ENCODE measurements around the gene GAL3ST2.
"Not testable (repeated sequence)": the region's sequence is repeated elsewhere in the genome, so short reads cannot be mapped to it uniquely, and the experiment has no call there.

GAL3ST2 gene

DNA sequence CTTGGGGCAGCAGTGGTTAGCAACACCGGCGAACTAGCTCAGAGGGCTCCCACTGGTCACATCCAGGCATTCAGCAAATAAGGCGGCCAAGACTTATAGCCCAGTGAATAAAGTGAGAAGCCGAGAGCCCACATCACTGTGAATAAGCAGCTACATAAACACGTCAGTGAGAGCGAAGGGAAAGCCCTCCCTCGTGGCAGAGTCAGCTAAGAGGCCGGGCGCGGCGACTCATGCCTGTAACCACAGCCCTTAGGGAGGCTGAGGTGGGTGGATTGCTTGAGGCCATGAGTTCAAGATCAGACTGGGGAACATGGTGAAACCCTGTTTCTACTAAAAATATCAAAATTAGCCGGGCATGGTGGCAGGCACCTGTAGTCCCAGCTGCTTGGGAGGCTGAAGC, 37.0 kb upstream of the GAL3ST2 start:
- no peak for TF ChIP-seq EZH2phosphoT487 (IDR thresholded peaks at IDR 0.05; ENCODE audit: borderline replicate concordance, low read length)
- no peak for TF ChIP-seq CTCF (IDR thresholded peaks at IDR 0.05; ENCODE audit: low read depth, low read length, poor library complexity, severe bottlenecking)
- Histone ChIP-seq H3K36me3 (ENCODE audit: control insufficient read depth, low read length) (peaks cover 70% of the 10 kb centered on the region), H3K4me1 (ENCODE audit: control insufficient read depth, low read length) (peaks cover 10% of the 10 kb centered on the region), H3K79me2 (ENCODE audit: control insufficient read depth, low read length) (peaks cover 76% of the 10 kb centered on the region), H3K9me2 (replicated peaks; ENCODE audit: control insufficient read depth, low read length) (no peaks in the 10 kb centered on the region), H3K4me2 (ENCODE audit: low read length) (no peak overlapping the region), H3K9me3 (ENCODE audit: control insufficient read depth, insufficient read depth, low read length) (no peaks in the 10 kb centered on the region), H3K27me3 (ENCODE audit: control insufficient read depth, low read length) (no peaks in the 10 kb centered on the region), H4K20me1 (ENCODE audit: control insufficient read depth, insufficient read depth, low read depth, low read length) (peaks cover 2% of the 10 kb centered on the region; the same call in 1 of the 2 replicates), H3K27ac (ENCODE audit: low read depth, low read length) (no peak overlapping the region), H3K4me3 (ENCODE audit: low read length) (no peak overlapping the region), H3F3A (ENCODE audit: control insufficient read depth, insufficient read depth) (no peaks in the 10 kb centered on the region)

- H4K20me1 ChIP-seq (ENCODE audit: control insufficient read depth, insufficient read depth, low read depth, low read length), result peaks cover 7% of the 10 kb centered on the region; the same call in 1 of the 2 replicates
- H3K36me3 ChIP-seq (ENCODE audit: control insufficient read depth, low read length), result peaks cover 74% of the 10 kb centered on the region
- no peaks in the 10 kb centered on the region for H3K9me3 ChIP-seq (ENCODE audit: control insufficient read depth, insufficient read depth, low read length)
- no peaks in the 10 kb centered on the region for H3F3A ChIP-seq (ENCODE audit: control insufficient read depth, insufficient read depth)
- H3K27ac ChIP-seq (ENCODE audit: low read depth, low read length), result no peak overlapping the region
- TF ChIP-seq EZH2phosphoT487 (IDR thresholded peaks at IDR 0.05; ENCODE audit: borderline replicate concordance, low read length), result no peak
- no peak overlapping the region for H3K4me3 ChIP-seq (ENCODE audit: low read length)
- H3K27me3 ChIP-seq (ENCODE audit: control insufficient read depth, low read length), result no peaks in the 10 kb centered on the region
- peaks cover 62% of the 10 kb centered on the region for H3K79me2 ChIP-seq (ENCODE audit: control insufficient read depth, low read length)
- H3K9me2 ChIP-seq (replicated peaks; ENCODE audit: control insufficient read depth, low read length), result no peaks in the 10 kb centered on the region
- no peak overlapping the region for H3K4me2 ChIP-seq (ENCODE audit: low read length)
- peaks cover 3% of the 10 kb centered on the region; the same call in 1 of the 2 replicates for H3K4me1 ChIP-seq (ENCODE audit: control insufficient read depth, low read length)
These were observed 35.6 kb upstream of the GAL3ST2 start for GRCh38 chr2:241741016-241741415.

DNA sequence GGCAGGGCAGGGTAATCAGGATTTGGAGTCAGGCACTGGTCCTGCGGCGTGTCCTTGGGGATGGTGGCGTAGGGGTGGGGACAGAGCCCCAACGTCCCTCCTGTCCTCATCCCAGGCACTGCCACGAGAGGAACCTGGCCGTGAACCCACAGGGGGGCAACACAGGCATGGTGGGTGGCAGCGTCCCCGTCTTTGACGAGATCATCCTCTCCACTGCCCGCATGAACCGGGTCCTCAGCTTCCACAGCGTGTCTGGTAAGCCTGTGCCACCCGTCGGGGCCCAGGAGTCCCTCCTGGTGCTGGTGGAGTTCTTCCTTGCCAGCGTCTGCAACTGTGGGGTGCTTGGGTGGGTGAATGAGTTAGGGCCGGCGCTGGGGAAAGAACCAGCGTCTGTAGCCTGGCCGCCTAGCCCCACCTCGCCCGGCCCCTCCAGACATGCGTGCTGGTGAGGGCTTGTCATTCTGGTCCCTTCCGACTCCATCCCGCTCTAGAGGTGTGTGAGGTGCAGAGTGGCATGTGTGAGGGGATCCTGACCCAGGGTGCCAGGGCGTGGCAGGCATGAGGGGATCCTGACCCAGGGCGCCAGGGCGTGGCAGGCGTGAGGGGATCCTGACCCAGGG, 34.2 kb upstream of the GAL3ST2 start:
- no peaks in the 10 kb centered on the region for H3K9me3 ChIP-seq (ENCODE audit: control insufficient read depth, insufficient read depth, low read length)
- no peak for TF ChIP-seq EZH2phosphoT487 (IDR thresholded peaks at IDR 0.05; ENCODE audit: borderline replicate concordance, low read length)
- no peak for TF ChIP-seq CTCF (IDR thresholded peaks at IDR 0.05; ENCODE audit: low read depth, low read length, poor library complexity, severe bottlenecking)
- H3K36me3 ChIP-seq (ENCODE audit: control insufficient read depth, low read length), result peaks cover 68% of the 10 kb centered on the region
- H3K79me2 ChIP-seq (ENCODE audit: control insufficient read depth, low read length), result peaks cover 48% of the 10 kb centered on the region
- no peaks in the 10 kb centered on the region for H3F3A ChIP-seq (ENCODE audit: control insufficient read depth, insufficient read depth)
- no peaks in the 10 kb centered on the region for H3K27me3 ChIP-seq (ENCODE audit: control insufficient read depth, low read length)
- H3K4me1 ChIP-seq (ENCODE audit: control insufficient read depth, low read length), result no peaks in the 10 kb centered on the region
- H3K27ac ChIP-seq (ENCODE audit: low read depth, low read length), result no peak overlapping the region
- H4K20me1 ChIP-seq (ENCODE audit: control insufficient read depth, insufficient read depth, low read depth, low read length), result peaks cover 4% of the 10 kb centered on the region; the same call in 1 of the 2 replicates
- no peak overlapping the region for H3K4me3 ChIP-seq (ENCODE audit: low read length)
- no peak overlapping the region for H3K4me2 ChIP-seq (ENCODE audit: low read length)
- H3K9me2 ChIP-seq (replicated peaks; ENCODE audit: control insufficient read depth, low read length), result no peaks in the 10 kb centered on the region

DNA sequence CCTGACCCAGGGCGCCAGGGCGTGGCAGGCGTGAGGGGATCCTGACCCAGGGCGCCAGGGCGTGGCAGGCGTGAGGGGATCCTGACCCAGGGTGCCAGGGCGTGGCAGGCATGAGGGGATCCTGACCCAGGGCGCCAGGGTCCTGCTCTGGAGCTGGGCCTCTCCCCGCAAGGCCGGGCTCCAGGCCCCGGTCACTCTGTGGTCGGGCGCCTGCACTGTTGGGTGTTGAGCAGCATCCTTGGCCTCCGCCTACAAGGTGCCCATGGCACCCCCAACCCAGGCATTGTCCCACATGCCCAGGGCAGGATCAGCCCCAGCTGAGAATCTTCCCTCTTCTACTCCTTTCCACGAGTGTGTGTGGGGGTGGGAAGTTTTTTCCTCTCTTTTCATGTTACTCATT, 33.6 kb upstream of the GAL3ST2 start:
- not testable (repeated sequence) for H3K27me3 ChIP-seq (ENCODE audit: control insufficient read depth, low read length); H3K9me3 ChIP-seq (ENCODE audit: control insufficient read depth, insufficient read depth, low read length); H4K20me1 ChIP-seq (ENCODE audit: control insufficient read depth, insufficient read depth, low read depth, low read length); H3K4me1 ChIP-seq (ENCODE audit: control insufficient read depth, low read length); H3F3A ChIP-seq (ENCODE audit: control insufficient read depth, insufficient read depth); H3K4me2 ChIP-seq (ENCODE audit: low read length); H3K4me3 ChIP-seq (ENCODE audit: low read length); H3K9me2 ChIP-seq (replicated peaks; ENCODE audit: control insufficient read depth, low read length); H3K27ac ChIP-seq (ENCODE audit: low read depth, low read length)
- peaks cover 42% of the 10 kb centered on the region for H3K79me2 ChIP-seq (ENCODE audit: control insufficient read depth, low read length)
- peaks cover 62% of the 10 kb centered on the region for H3K36me3 ChIP-seq (ENCODE audit: control insufficient read depth, low read length)

All from DOHH2 (cell line).